PC-3 (cell line): ENCODE measurements around the gene GGA1. TPM values are rescaled to one million over a fixed set of nuclear protein-coding genes. Genes with fewer than 3 reads are reported as not detected.
"Not testable (repeated sequence)": the region's sequence is repeated elsewhere in the genome, so short reads cannot be mapped to it uniquely, and the experiment has no call there.

Experiments
- ATAC-seq: fragments of 200-7000 bp; cut with Tn5 transposase; 2 replicates; pipeline ENCODE4 v1.9.1; 2020; ENCODE audit warnings: mild to moderate bottlenecking, moderate library complexity
- BruUV-seq: library from RNA; stranded (reverse); fragments of 400-500 nt; replicated peaks from 2 replicates; lab custom pipeline; 2021; lab: Mats Ljungman, UMichigan
- CTCF ChIA-PET: fragments of 300-600 bp; sonication (Branson Sonifier 250); formaldehyde crosslinking; loops from one replicate; lab custom pipeline; 2022; ENCODE audit warnings: antibody characterized with exemption; lab: Charles Lee
- POLR2A ChIA-PET: fragments of 300-600 bp; sonication (Branson Sonifier 250); formaldehyde crosslinking; loops from one replicate; lab custom pipeline; 2022; ENCODE audit warnings: antibody characterized with exemption; ENCODE audit not compliant: unreplicated experiment; lab: Charles Lee
- DNase-seq: peaks from one replicate; pipeline ENCODE4 v3.0.0-alpha.2; 2015
- H2AFZ ChIP-seq: fragments of 300-600 bp; sonication (generic); 2 replicates; pipeline ENCODE4 v1.6.0; 2016; ENCODE audit warnings: antibody characterized with exemption, low read length
- H3F3A ChIP-seq: fragments of 300-600 bp; sonication (generic); one replicate; pipeline ENCODE4 v1.6.0; 2017; ENCODE audit warnings: antibody characterized with exemption, low read length, control low read depth, mild to moderate bottlenecking; ENCODE audit not compliant: unreplicated experiment
- H3K27ac ChIP-seq: fragments of 300-600 bp; sonication (generic); 2 replicates; pipeline ENCODE4 v1.5.1; 2016; ENCODE audit warnings: mild to moderate bottlenecking, low read length
- H3K27me3 ChIP-seq: fragments of 300-600 bp; sonication (generic); 2 replicates; pipeline ENCODE4 v1.6.1; 2016; ENCODE audit warnings: low read length, mixed read lengths
- H3K36me3 ChIP-seq: fragments of 300-600 bp; sonication (generic); 2 replicates; pipeline ENCODE4 v1.6.1; 2016; ENCODE audit warnings: low read depth, mixed run types, low read length, mixed read lengths
- H3K4me1 ChIP-seq: fragments of 300-600 bp; sonication (generic); 2 replicates; pipeline ENCODE4 v1.5.1; 2016; ENCODE audit warnings: low read length; ENCODE audit not compliant: insufficient read depth
- H3K4me2 ChIP-seq: fragments of 300-600 bp; sonication (generic); 2 replicates; pipeline ENCODE4 v1.6.0; 2016; ENCODE audit warnings: low read length
- H3K4me3 ChIP-seq: fragments of 300-600 bp; sonication (generic); 2 replicates; pipeline ENCODE4 v1.5.1; 2016; ENCODE audit warnings: mild to moderate bottlenecking, low read length, mixed read lengths
- H3K79me2 ChIP-seq: fragments of 300-600 bp; sonication (generic); 2 replicates; pipeline ENCODE4 v1.6.1; 2017; ENCODE audit warnings: low read length, mixed read lengths
- H3K9ac ChIP-seq: fragments of 300-600 bp; sonication (generic); 2 replicates; pipeline ENCODE4 v1.6.0; 2016; ENCODE audit warnings: mild to moderate bottlenecking, low read length
- H3K9me2 ChIP-seq: fragments of 300-600 bp; sonication (generic); replicated peaks from 2 replicates; pipeline ENCODE4 v1.6.1; 2016; ENCODE audit warnings: mixed run types, low read length, mixed read lengths
- H3K9me3 ChIP-seq: fragments of 300-600 bp; sonication (generic); 2 replicates; pipeline ENCODE4 v1.6.1; 2016; ENCODE audit warnings: low read length, mixed read lengths
- H4K20me1 ChIP-seq: fragments of 300-600 bp; sonication (generic); 2 replicates; pipeline ENCODE4 v1.6.1; 2016; ENCODE audit warnings: low read length, mixed read lengths
- CTCF ChIP-seq: fragments of 300-600 bp; sonication (generic); conservative IDR thresholded peaks from 2 replicates; pipeline ENCODE4 v1.5.1; 2017; ENCODE audit warnings: antibody characterized with exemption, low read depth, mild to moderate bottlenecking, low read length
- EZH2 ChIP-seq: fragments of 300-600 bp; sonication (generic); IDR thresholded peaks from one replicate; pipeline ENCODE4 v1.6.1; 2017; ENCODE audit warnings: antibody characterized with exemption, mild to moderate bottlenecking, low read length; ENCODE audit not compliant: unreplicated experiment
- EZH2phosphoT487 ChIP-seq: fragments of 300-600 bp; sonication (generic); IDR thresholded peaks from 2 replicates; pipeline ENCODE4 v1.6.1; 2018; ENCODE audit warnings: mild to moderate bottlenecking, antibody characterized with exemption, low read length, borderline replicate concordance
- intact Hi-C: fragments of 100-400 bp; cut with micrococcal nuclease; formaldehyde crosslinking; loops from 2 replicates; pipeline ENCODE4 v1.9.0; 2023
- total RNA-seq: library from RNA; depleted of rRNA; stranded (reverse); fragments of >200 nt; gene quantifications from 2 replicates; pipeline ENCODE4 v1.2.3, GENCODE V29; 2014

GGA1 gene
- total RNA-seq, 1 experiment from 2014 or later: 49.1 TPM

GRCh38 chr22:37582526-37582925 is 26.1 kb upstream of the GGA1 start:
- H4K20me1 ChIP-seq: no peaks in the 10 kb centered on the region
- no peak overlapping the region for H3K9ac ChIP-seq
- H3K79me2 ChIP-seq: no peaks in the 10 kb centered on the region
- H3K27me3 ChIP-seq: no peaks in the 10 kb centered on the region
- CTCF ChIA-PET: no interaction called here
- H3K36me3 ChIP-seq: no peaks in the 10 kb centered on the region
- no peak overlapping the region for H3K27ac ChIP-seq
- DNase-seq (no peak), ATAC-seq (no peak)
- no peaks in the 10 kb centered on the region for H3F3A ChIP-seq
- no peaks in the 10 kb centered on the region for H3K9me2 ChIP-seq
- peaks cover 10% of the 10 kb centered on the region for H3K4me1 ChIP-seq
- no peak for TF ChIP-seq CTCF
- BruUV-seq: no TSS peak
- H3K4me2 ChIP-seq: no peak overlapping the region
- intact Hi-C loops: no loop called here
- no peaks in the 10 kb centered on the region for H3K9me3 ChIP-seq
- no peak overlapping the region for H2AFZ ChIP-seq
- POLR2A ChIA-PET: no interaction called here
- no peak overlapping the region for H3K4me3 ChIP-seq

- DNase-seq: no peak
- no peaks in the 10 kb centered on the region for H4K20me1 ChIP-seq
- H3K79me2 ChIP-seq: no peaks in the 10 kb centered on the region
- H3F3A ChIP-seq: no peaks in the 10 kb centered on the region
- no peaks in the 10 kb centered on the region for H3K4me1 ChIP-seq
- no peak overlapping the region for H3K4me2 ChIP-seq
- H3K9ac ChIP-seq: no peak overlapping the region
- ChIA-PET POLR2A (no interaction called here), CTCF (interaction anchor here (0.7 kb wide), 1 partner anchor 12 kb away, joined by 7 read pairs; no protein-coding TSS in a partner anchor)
- no peak for ATAC-seq
- H3K27ac ChIP-seq: no peak overlapping the region
- H3K9me3 ChIP-seq: no peaks in the 10 kb centered on the region
- TF ChIP-seq EZH2: no peak
- no peak for TF ChIP-seq CTCF
- TF ChIP-seq EZH2phosphoT487: no peak
- H3K27me3 ChIP-seq: no peaks in the 10 kb centered on the region
- intact Hi-C loops: no loop called here
- no peak overlapping the region for H2AFZ ChIP-seq
- H3K4me3 ChIP-seq: no peak overlapping the region
- no peaks in the 10 kb centered on the region for H3K9me2 ChIP-seq
- BruUV-seq: no TSS peak
- no peaks in the 10 kb centered on the region for H3K36me3 ChIP-seq
These were observed 20.0 kb upstream of the GGA1 start for GRCh38 chr22:37588546-37589215.

GRCh38 chr22:37589636-37590035 is 19.0 kb upstream of the GGA1 start:
- no TSS peak for BruUV-seq
- no peak overlapping the region for H3K4me3 ChIP-seq
- H3K9me2 ChIP-seq: no peaks in the 10 kb centered on the region
- ATAC-seq (no peak), DNase-seq (no peak)
- no peaks in the 10 kb centered on the region for H3F3A ChIP-seq
- H3K27me3 ChIP-seq: no peaks in the 10 kb centered on the region
- no peak overlapping the region for H3K9ac ChIP-seq
- TF ChIP-seq CTCF (no peak), EZH2phosphoT487 (no peak), EZH2 (no peak)
- CTCF ChIA-PET: no interaction called here
- no peaks in the 10 kb centered on the region for H3K36me3 ChIP-seq
- no peaks in the 10 kb centered on the region for H4K20me1 ChIP-seq
- intact Hi-C loops: no loop called here
- H3K4me1 ChIP-seq: no peaks in the 10 kb centered on the region
- no peaks in the 10 kb centered on the region for H3K9me3 ChIP-seq
- H3K79me2 ChIP-seq: no peaks in the 10 kb centered on the region
- POLR2A ChIA-PET: no interaction called here
- H2AFZ ChIP-seq: no peak overlapping the region
- H3K4me2 ChIP-seq: no peak overlapping the region
- H3K27ac ChIP-seq: no peak overlapping the region

GRCh38 chr22:37591081-37591480 is 17.6 kb upstream of the GGA1 start:
- intact Hi-C loops, H3K4me1 ChIP-seq, H3F3A ChIP-seq, BruUV-seq, CTCF ChIA-PET, H3K9ac ChIP-seq, H3K4me3 ChIP-seq, H3K9me3 ChIP-seq, H3K9me2 ChIP-seq, H4K20me1 ChIP-seq, H3K27ac ChIP-seq, H3K4me2 ChIP-seq, H3K27me3 ChIP-seq, ATAC-seq, H3K79me2 ChIP-seq, H3K36me3 ChIP-seq, DNase-seq, H2AFZ ChIP-seq: not testable (repeated sequence)
- POLR2A ChIA-PET: interaction anchor here (0.5 kb wide), 1 partner anchor 10 kb away, joined by 3 read pairs; no protein-coding TSS in a partner anchor
